H9 (cell line): ENCODE measurements around the gene USH2A. TPM values are rescaled to one million over a fixed set of nuclear protein-coding genes. Genes with fewer than 3 reads are reported as not detected.

Experiments
- DNase-seq: peaks from one replicate; pipeline ENCODE4 v3.0.0-alpha.2; 2017
- H2AFZ ChIP-seq: one replicate; pipeline ENCODE4 v1.6.1; 2013; ENCODE audit warnings: mild to moderate bottlenecking, low read length, control low read depth, moderate library complexity
- H2AK5ac ChIP-seq: 2 replicates; pipeline ENCODE4 v1.6.1; 2013; ENCODE audit warnings: low read length, control low read depth, mixed read lengths; ENCODE audit not compliant: insufficient read length
- H2BK120ac ChIP-seq: one replicate; pipeline ENCODE4 v1.6.1; 2013; ENCODE audit warnings: low read depth, mild to moderate bottlenecking, low read length, control low read depth, inconsistent platforms; ENCODE audit not compliant: poor library complexity, severe bottlenecking
- H2BK12ac ChIP-seq: 2 replicates; pipeline ENCODE4 v1.6.1; 2013; ENCODE audit warnings: low read length, control low read depth, mixed read lengths, low read depth; ENCODE audit not compliant: insufficient read length
- H2BK15ac ChIP-seq: 2 replicates; pipeline ENCODE4 v1.6.1; 2013; ENCODE audit warnings: low read depth, low read length, control low read depth
- H2BK20ac ChIP-seq: one replicate; pipeline ENCODE4 v1.6.1; 2013; ENCODE audit warnings: low read depth, mild to moderate bottlenecking, low read length, control low read depth, inconsistent platforms; ENCODE audit not compliant: poor library complexity, severe bottlenecking
- H2BK5ac ChIP-seq: 2 replicates; pipeline ENCODE4 v1.6.1; 2013; ENCODE audit warnings: low read length, control low read depth, mixed read lengths; ENCODE audit not compliant: insufficient read length
- H3K14ac ChIP-seq: 2 replicates; pipeline ENCODE4 v1.6.1; 2013; ENCODE audit warnings: low read length, control low read depth; ENCODE audit not compliant: insufficient read depth
- H3K18ac ChIP-seq: 2 replicates; pipeline ENCODE4 v1.6.1; 2013; ENCODE audit warnings: low read depth, mild to moderate bottlenecking, mixed read lengths, low read length, control low read depth; ENCODE audit not compliant: insufficient read length
- H3K23ac ChIP-seq: 2 replicates; pipeline ENCODE4 v1.6.1; 2013; ENCODE audit warnings: low read length, control low read depth, mixed read lengths, low read depth; ENCODE audit not compliant: insufficient read length
- H3K23me2 ChIP-seq: 2 replicates; pipeline ENCODE4 v1.6.1; 2013; ENCODE audit warnings: low read depth, mild to moderate bottlenecking, mixed read lengths, low read length, control low read depth; ENCODE audit not compliant: insufficient read length, poor library complexity, severe bottlenecking
- H3K27ac ChIP-seq: 2 replicates; pipeline ENCODE4 v1.5.1; 2013; ENCODE audit warnings: low read length, control low read depth, mixed read lengths, low read depth; ENCODE audit not compliant: insufficient read length
- H3K27me3 ChIP-seq: 2 replicates; pipeline ENCODE4 v1.6.1; 2013; ENCODE audit warnings: low read length, control low read depth, inconsistent platforms; ENCODE audit not compliant: insufficient read depth
- H3K4ac ChIP-seq: 2 replicates; pipeline ENCODE4 v1.6.1; 2013; ENCODE audit warnings: low read depth, mild to moderate bottlenecking, control low read depth, inconsistent platforms, low read length, moderate library complexity
- H3K4me1 ChIP-seq: 2 replicates; pipeline ENCODE4 v1.6.1; 2013; ENCODE audit warnings: low read length, control low read depth, inconsistent platforms; ENCODE audit not compliant: insufficient read depth
- H3K4me2 ChIP-seq: 2 replicates; pipeline ENCODE4 v1.6.1; 2013; ENCODE audit warnings: low read length, control low read depth, mixed read lengths; ENCODE audit not compliant: insufficient read length, insufficient read depth
- H3K56ac ChIP-seq: 2 replicates; pipeline ENCODE4 v1.6.1; 2013; ENCODE audit warnings: low read depth, mild to moderate bottlenecking, mixed read lengths, low read length, control low read depth; ENCODE audit not compliant: insufficient read length
- H3K79me1 ChIP-seq: 2 replicates; pipeline ENCODE4 v1.6.1; 2013; ENCODE audit warnings: low read depth, mild to moderate bottlenecking, moderate library complexity, low read length, control low read depth, inconsistent platforms; ENCODE audit not compliant: insufficient read depth, poor library complexity, severe bottlenecking
- H3K79me2 ChIP-seq: 2 replicates; pipeline ENCODE4 v1.6.1; 2013; ENCODE audit warnings: low read length, control low read depth, inconsistent platforms; ENCODE audit not compliant: insufficient read depth
- H3K9ac ChIP-seq: 2 replicates; pipeline ENCODE4 v1.6.1; 2013; ENCODE audit warnings: low read length, control low read depth, mixed read lengths; ENCODE audit not compliant: insufficient read length; ENCODE audit errors: extremely low read depth
- H3K9me3 ChIP-seq: one replicate; pipeline ENCODE4 v1.6.1; 2013; ENCODE audit warnings: low read depth, low read length, inconsistent platforms; ENCODE audit not compliant: control insufficient read depth
- H3T11ph ChIP-seq: one replicate; pipeline ENCODE4 v1.6.1; 2013; ENCODE audit warnings: mild to moderate bottlenecking, low read length, control low read depth, inconsistent platforms
- H4K20me1 ChIP-seq: one replicate; pipeline ENCODE4 v1.6.1; 2013; ENCODE audit not compliant: control insufficient read depth, insufficient read length, insufficient read depth
- H4K5ac ChIP-seq: 2 replicates; pipeline ENCODE4 v1.6.1; 2013; ENCODE audit warnings: low read depth, mild to moderate bottlenecking, mixed read lengths, low read length, control low read depth; ENCODE audit not compliant: insufficient read length
- H4K8ac ChIP-seq: replicated peaks from 2 replicates; pipeline ENCODE4 v1.6.1; 2013; ENCODE audit warnings: low read length, control low read depth, mixed read lengths, low read depth; ENCODE audit not compliant: insufficient read length
- H4K91ac ChIP-seq: 2 replicates; pipeline ENCODE4 v1.6.1; 2013; ENCODE audit warnings: low read depth, mild to moderate bottlenecking, moderate library complexity, mixed read lengths, low read length, control low read depth; ENCODE audit not compliant: insufficient read length
- H3K27ac Mint-ChIP-seq, 3 experiments: 2 replicates in 2 of 3; 3 replicates in 1 of 3; pipeline ENCODE4 v1.8.0; 2020 to 2021; ENCODE audit warnings: mixed read lengths in 3 of 3, mild to moderate bottlenecking in 1 of 3, moderate library complexity in 1 of 3
- H3K27me3 Mint-ChIP-seq: 2 replicates; pipeline ENCODE4 v1.8.0; 2021; ENCODE audit warnings: low read depth, mild to moderate bottlenecking, moderate library complexity, mixed read lengths
- H3K36me3 Mint-ChIP-seq, 3 experiments: 2 replicates in 2 of 3; 3 replicates in 1 of 3; pipeline ENCODE4 v1.8.0; 2020 to 2021; ENCODE audit warnings: low read depth in 3 of 3, mixed read lengths in 3 of 3; ENCODE audit not compliant: insufficient read depth in 1 of 3
- H3K4me1 Mint-ChIP-seq, 2 experiments: 2 replicates each; pipeline ENCODE4 v1.8.0; 2020; ENCODE audit warnings: mixed read lengths in 2 of 2
- H3K4me3 Mint-ChIP-seq, 2 experiments: 2 replicates in 1 of 2; 3 replicates in 1 of 2; pipeline ENCODE4 v1.8.0; 2020 to 2021; ENCODE audit warnings: mild to moderate bottlenecking in 2 of 2, mixed read lengths in 2 of 2, moderate library complexity in 1 of 2
- H3K9me3 Mint-ChIP-seq, 2 experiments: 2 replicates in 1 of 2; 3 replicates in 1 of 2; pipeline ENCODE4 v1.8.0; 2020; ENCODE audit warnings: mild to moderate bottlenecking in 2 of 2, mixed read lengths in 2 of 2, moderate library complexity in 1 of 2
- CTCF ChIP-seq: fragments of 200-600 bp; sonication (generic); conservative IDR thresholded peaks from 3 replicates; pipeline ENCODE4 v1.8.0; 2021; ENCODE audit warnings: antibody characterized with exemption, mild to moderate bottlenecking
- WGBS: extraction: QIAGEN DNeasy Blood & Tissue Kit; methylation state at CpG from one replicate; pipeline ENCODE4 v1.1.7; 2013; ENCODE audit warnings: missing lambda C conversion rate, low lambda C conversion rate, mixed read lengths; ENCODE audit not compliant: insufficient read length; ENCODE audit errors: extremely low coverage; 5-methylcytosine and 5-hydroxymethylcytosine counted together
- total RNA-seq: library from RNA; stranded (reverse); gene quantifications from 2 replicates; pipeline ENCODE4 v1.2.1, GENCODE V29; 2021

USH2A gene
- total RNA-seq, 1 experiment from 2014 or later: 0.11 TPM

- no peak overlapping the region for H3K14ac ChIP-seq
- Mint-ChIP-seq H3K9me3 (no peaks in the 10 kb centered on the region), H3K4me3 (no peak overlapping the region), H3K27me3 (no peaks in the 10 kb centered on the region), H3K27ac (no peak overlapping the region), H3K4me1 (0 out of 4 replicates have a peak, but pooled peaks cover 0 to 2% of the 10 kb centered on the region in 2 experiments), H3K36me3 (no peaks in the 10 kb centered on the region)
- no CpG with 5 or more reads among the region's 2 CpGs for WGBS
- TF ChIP-seq CTCF: no peak
- H3K9ac ChIP-seq: no peak overlapping the region
- no peak overlapping the region for H2AFZ ChIP-seq
- H4K91ac ChIP-seq: no peak overlapping the region
- no peaks in the 10 kb centered on the region for H3K4me1 ChIP-seq
- no peaks in the 10 kb centered on the region for H3K23me2 ChIP-seq
- H2BK15ac ChIP-seq: no peak overlapping the region
- no peak overlapping the region for H3K4ac ChIP-seq
- H4K20me1 ChIP-seq: no peaks in the 10 kb centered on the region
- H3K27ac ChIP-seq: no peak overlapping the region
- H2BK120ac ChIP-seq: no peak overlapping the region
- no peaks in the 10 kb centered on the region for H3K27me3 ChIP-seq
- H3K79me2 ChIP-seq: no peaks in the 10 kb centered on the region
- no peak overlapping the region for H2BK12ac ChIP-seq
- H2BK5ac ChIP-seq: no peak overlapping the region
- H2BK20ac ChIP-seq: no peak overlapping the region
- no peak overlapping the region for H2AK5ac ChIP-seq
- H3K9me3 ChIP-seq: no peaks in the 10 kb centered on the region
- H3K23ac ChIP-seq: no peak overlapping the region
- H4K5ac ChIP-seq: no peak overlapping the region
- no peak overlapping the region for H3K56ac ChIP-seq
- DNase-seq: no peak
- H4K8ac ChIP-seq: no peak overlapping the region
- no peak overlapping the region for H3K4me2 ChIP-seq
- H3T11ph ChIP-seq: no peak overlapping the region
- H3K79me1 ChIP-seq: no peaks in the 10 kb centered on the region
- H3K18ac ChIP-seq: no peak overlapping the region
Observed at GRCh38 chr1:216433175-216433574, 9.9 kb upstream of the USH2A start.
